Umbilical cord (tissue), 2 donors: ENCODE measurements around the gene LRRC55. TPM values are rescaled to one million over a fixed set of nuclear protein-coding genes. Genes with fewer than 3 reads are reported as not detected.
A peak's percentile ranks its signal among the peaks of the same experiment; 100 is the strongest.
"Not testable (repeated sequence)": the region's sequence is repeated elsewhere in the genome, so short reads cannot be mapped to it uniquely, and the experiment has no call there.

Experiments used
- DNase-seq: peaks from one replicate; pipeline ENCODE4 v3.0.0-alpha.2; 2015; ENCODE audit warnings: low spot score
- total RNA-seq: library from RNA; depleted of rRNA; stranded (reverse); fragments of >200 nt; gene quantifications from one replicate; pipeline ENCODE4 v1.2.3, GENCODE V29; 2014; ENCODE audit warnings: low replicate concordance; ENCODE audit not compliant: insufficient read depth

Gene LRRC55
- total RNA-seq, 1 donor from 2014 or later: 1.2 TPM

DNA sequence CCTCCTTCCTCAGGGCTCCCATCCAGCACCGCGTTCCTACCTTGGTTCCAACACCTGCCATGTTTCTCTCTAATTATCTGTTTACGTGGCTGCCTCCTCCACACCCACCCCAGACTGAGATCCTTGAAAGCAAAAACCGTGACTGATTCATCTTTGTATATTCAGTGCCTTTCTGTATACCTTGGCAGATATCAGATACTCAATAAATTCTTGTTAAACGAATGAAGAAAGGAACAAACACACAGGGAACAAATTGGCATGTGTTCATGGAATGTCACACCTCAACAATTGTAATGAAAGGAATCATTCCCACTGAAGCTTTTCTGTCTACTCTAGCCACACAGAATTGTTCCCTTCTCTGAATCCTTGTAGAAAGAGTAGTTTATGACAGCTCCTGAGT is 20.4 kb upstream of the LRRC55 start:
- DNase-seq: no peak

GRCh38 chr11:57162179-57162898 is 19.4 kb upstream of the LRRC55 start:
- DNase-seq: peak; percentile 21

GRCh38 chr11:57163160-57163868 is 18.4 kb upstream of the LRRC55 start:
- DNase-seq: no peak

DNA sequence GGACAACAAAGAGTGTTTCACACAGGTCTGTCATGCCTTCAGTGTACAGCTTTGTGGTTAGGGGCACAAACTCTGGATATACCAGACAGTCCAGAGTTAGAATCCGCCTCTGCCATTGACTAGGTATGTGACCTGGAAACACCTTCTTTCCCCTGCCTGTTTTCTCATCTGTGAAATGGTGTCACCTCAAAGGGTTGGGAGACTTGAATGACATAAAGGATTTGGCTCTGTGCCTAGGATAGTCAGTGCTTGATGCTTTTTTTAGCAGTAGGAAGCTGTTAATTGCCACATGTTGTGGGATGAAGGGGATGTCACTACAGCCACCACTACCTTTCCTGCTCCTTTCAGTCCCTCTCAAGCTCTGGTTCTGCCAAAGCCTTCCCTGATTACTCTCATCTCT is 17.4 kb upstream of the LRRC55 start:
- no peak for DNase-seq

DNA sequence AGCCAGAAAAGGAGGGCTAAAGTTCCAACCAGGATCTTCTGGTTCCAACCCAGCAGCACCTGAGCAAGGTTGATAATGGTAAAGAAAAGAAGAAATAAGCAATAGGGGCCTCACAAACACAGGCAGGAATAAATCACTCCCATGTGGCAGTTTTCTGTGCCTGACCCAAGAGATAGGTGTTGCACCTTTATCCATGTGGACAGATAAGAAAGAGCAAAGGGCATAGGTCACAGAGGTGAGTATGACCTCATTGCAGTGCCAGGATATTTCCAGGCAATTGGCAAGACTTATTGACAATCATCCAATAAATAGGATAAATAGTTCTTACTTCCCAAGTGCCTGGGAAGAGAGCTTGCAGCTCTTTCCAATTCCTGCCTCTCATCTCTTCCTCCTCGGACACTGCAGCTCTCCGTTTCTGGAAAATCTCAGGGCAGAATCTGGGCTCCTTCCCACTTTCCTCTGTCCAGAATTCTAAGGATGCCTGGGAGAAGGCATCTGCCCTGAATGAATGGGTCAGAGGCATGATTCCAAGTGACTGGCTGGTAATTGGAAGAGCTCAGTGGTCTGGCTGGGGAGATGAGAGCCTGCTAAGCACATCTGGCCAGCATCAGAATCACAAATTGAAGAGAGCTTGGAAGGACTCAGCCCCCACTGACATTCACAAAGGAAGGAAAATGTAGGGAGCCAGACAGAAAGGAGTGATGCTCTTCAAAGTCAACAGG is 14.5 kb upstream of the LRRC55 start:
- DNase-seq: peak; percentile 93

DNA sequence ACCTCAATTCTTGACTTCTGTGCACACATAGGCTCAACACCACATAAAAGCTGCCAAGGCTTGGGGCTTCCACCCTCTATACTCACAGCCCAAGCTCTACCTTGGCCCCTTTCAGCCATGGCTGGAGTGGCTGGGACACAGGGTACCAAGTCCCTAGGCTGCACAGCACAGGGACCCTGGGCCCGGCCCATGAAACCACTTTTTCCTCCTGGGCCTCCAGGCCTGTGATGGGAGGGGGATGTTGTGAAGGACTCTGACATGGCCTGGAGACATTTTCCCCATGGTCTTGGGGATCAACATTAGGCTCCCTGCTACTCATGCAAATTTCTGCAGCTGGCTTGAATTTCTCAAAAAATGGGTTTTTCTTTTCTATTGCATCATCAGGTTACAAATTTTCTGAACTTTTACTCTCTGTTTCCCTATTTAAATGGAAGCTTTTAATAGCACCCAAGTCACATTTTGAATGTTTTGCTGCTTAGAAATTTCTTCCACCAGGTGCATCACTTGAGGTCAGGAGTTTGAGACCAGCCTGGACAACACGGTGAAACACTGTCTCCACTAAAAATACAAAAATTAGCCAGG is 11.9 kb upstream of the LRRC55 start:
- DNase-seq: not testable (repeated sequence)

- no peak for DNase-seq
These were observed 9.7 kb upstream of the LRRC55 start for GRCh38 chr11:57172031-57172430.

DNA sequence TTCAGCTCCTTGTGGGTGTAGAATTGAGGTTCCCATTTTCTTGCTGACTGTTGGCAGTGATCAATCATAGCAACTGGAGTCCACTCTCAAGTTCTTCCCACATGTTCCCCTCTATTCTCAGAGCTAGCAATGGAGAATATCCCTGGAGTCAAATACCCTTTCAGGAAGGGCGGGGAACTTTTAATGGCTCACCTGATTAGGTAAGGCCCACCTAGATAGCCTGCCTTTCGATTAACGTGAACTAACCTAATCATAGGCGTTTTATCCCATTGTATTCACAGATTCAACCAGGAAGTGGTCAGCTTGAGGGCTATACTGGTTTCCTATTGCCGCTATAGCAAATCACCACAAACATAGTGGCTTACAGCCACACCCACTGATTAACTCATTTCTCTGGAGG is 7.1 kb upstream of the LRRC55 start:
- no peak for DNase-seq

DNA sequence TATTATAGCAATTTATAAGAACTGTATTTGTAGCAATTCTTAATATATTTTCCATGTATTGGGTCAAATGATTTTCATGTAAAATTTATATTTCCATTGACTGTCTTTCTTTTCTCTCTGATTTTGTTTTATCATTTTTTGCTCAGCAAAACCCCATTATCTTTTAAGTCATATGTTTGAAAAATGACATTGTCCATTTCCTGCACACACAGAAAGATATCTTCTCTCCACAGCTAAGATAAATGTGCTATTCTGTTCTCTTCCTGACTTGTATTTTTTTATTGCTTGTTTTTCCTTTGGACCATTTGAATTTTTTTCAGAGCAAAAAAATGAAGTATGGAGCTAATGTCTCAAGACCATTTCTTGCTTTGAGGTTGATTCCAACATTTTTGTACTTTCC is 6.3 kb upstream of the LRRC55 start:
- DNase-seq: no peak

DNA sequence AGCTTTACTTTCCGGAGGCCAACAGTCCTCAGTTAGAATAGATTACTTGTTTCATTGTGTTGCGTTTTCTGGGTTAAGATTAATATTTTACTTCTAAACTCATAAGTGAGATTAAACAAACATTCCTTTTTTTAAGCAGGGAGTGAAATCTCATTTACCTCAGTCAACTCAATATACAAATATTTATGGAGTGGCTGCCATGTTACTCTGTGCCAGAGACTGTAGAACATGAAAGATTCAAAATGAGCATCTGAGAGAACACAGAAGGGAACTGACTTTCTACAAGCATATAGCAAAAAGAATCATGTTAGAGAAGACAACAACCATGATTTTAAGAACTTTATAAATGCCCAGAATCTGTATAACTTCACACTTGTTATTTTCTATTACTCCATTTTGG is 3.4 kb upstream of the LRRC55 start:
- no peak for DNase-seq

DNA sequence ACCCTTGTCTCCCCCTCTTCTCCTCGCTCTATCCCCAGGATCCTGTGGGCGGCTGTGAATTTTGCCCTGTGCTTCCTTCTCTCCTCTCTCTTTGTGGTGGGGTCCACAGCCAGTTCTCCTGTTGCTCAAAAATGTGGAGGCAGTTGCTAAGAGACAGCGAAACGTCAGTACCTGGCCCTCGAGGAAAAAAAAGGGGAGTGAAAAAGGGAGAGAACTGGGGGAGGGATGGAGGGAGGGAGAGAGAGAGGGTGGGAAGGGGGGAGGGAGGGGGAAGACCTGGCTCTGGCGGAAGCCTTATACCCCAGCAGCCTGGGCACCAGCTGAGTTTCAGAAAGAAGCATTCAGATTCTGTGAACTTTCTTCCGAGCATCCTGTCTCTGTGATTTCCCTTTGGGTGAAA is 2.1 kb upstream of the LRRC55 start:
- no peak for DNase-seq

DNA sequence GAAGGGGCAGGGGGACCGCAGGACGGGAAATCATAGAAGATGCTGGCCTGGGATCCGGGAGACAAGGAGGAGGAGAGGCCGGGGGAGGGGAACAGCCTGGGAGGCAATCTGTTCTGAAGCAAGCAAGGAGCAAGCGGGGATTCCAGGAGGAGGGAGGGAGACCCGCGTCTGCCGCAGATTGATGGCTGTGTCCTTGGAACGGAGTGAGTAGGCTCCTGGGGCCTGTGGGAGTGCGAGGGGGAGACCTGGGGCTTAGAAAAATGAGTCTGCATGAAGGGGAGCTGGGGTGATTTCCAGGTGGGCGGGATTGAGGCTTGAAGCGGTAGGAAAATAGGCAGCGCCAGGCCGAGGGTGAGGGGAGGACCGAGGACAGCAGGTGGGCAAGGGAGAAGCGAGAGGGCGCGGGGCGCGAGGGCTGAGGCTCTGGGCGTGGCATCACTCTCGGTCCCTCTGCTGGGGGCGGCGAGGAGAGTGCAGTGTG is 1.6 kb upstream of the LRRC55 start:
- DNase-seq: peak; percentile 15

- no peak for DNase-seq
These were observed 789 bp upstream of the LRRC55 start for GRCh38 chr11:57180964-57181363.

DNA sequence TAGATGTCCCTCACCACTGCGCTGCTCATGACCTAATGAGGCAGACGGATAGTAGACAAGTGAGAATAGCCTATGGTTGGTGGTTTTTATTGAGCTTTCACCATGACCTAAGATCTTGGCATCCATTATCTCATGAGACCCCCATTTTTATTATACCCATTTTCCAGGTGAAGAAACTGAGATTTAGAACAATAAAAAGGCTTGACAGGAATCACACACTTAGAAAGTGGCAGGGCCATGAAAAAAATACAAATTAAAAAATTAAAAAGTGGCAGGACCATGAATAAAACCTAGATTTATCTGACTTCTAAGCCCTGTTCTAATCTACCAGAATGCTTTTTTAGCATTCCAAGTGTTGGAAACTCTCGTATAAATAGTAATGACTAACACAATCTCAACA is 1.1 kb downstream of the LRRC55 start:
- DNase-seq: no peak

DNA sequence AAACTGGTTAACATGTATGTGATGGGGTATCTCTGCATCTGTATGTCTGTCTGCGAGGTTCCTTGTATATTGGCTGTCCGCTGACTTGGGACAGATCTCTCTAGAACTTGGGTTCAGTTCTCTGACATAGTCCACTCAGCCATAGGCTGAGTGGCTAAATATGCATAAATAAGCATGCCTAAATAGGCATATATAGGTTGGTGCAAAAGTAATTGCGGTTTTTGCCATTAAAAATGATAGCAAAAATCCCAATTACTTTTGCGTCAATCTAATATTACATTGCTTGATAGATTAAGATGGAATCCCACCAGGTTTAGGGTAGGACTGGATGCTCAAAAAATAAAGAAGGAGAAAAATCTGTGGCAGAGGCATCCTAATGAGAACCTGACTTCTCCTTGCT is 8.8 kb downstream of the LRRC55 start:
- DNase-seq: no peak

DNA sequence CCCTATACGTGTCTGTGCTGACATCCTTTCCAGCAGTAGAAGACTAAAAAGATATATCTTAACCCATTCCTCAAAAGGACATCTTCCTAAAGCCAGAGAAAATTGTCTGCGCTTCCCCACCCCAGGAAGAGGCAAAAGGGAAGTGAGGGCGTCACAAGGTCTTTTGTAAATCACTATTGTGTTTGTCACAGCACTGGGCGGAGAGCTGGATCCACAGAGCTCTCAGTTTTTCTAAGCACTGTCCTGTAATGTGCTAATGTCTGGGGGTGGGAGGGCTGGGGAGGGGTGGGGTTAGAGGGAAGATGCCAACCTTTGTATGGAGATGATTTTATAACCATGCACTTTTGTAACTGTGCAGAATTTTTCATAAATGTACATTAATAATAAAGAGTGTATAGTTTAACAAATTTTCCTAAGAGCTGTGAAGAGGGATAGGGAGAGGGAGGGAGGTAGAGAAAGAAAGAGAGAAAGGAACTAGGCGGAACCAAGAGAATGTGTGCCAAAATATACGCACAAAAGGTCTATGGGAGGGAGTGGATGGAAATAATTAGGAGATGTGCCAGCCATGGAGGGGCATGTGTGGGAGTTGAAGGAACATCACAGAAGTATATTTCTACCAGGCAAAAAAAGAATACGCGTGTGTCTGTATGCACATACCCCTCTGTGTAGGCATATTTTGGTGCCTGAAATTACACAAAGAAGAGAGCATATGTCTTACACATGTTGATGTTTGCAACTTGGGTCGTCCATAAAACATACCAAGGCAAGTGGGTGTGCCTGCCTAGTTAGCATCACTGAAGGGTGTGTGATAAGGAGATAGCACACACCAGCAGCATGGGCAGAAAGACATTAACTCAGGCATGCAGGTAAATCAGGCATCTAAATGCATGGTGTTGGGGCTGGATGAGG is 9.8 kb downstream of the LRRC55 start:
- DNase-seq: no peak

- DNase-seq: no peak
These were observed 10.6 kb downstream of the LRRC55 start for GRCh38 chr11:57192316-57192715.

GRCh38 chr11:57196596-57196995 is 14.8 kb downstream of the LRRC55 start:
- peak; percentile 17 for DNase-seq

- DNase-seq: no peak
These were observed 16.0 kb downstream of the LRRC55 start for GRCh38 chr11:57197762-57198161.

GRCh38 chr11:57199330-57199729 is 17.6 kb downstream of the LRRC55 start:
- no peak for DNase-seq

DNA sequence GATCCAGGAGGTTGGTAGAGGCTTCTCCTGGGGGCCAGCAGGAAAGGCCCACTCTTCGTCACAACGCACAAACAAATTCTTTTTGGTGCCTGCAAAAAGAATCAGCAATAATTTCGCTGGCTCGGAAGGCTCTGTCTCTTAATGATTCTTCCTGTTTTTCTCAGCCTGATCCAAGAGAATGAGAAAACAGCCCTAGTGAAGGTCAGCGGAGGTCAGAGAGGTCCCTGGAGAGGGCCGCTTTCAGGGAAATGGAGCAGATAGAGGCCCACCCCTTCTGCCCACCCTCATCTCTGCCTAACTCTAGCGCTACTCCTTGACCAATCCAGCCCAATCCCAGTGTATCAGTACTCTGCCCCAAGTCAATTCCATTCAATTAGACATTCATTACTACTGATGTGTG is 19.2 kb downstream of the LRRC55 start:
- DNase-seq: no peak
